Fibroblast of mammary gland (primary cell): ENCODE results near the gene SHB.

Experiments used
- DNase-seq: peaks from one replicate; pipeline ENCODE4 v3.0.0-alpha.2; 2010; ENCODE audit warnings: low read depth
- H3K4me3 ChIP-seq: 2 replicates; pipeline ENCODE4 v1.5.1; 2011; ENCODE audit warnings: low read depth, mild to moderate bottlenecking, low read length, moderate library complexity; ENCODE audit not compliant: control insufficient read depth
- TF ChIP-seq, protein P1 (sequence below): conservative IDR thresholded peaks from 2 replicates; pipeline ENCODE4 v1.5.1; 2011; ENCODE audit warnings: low read depth, low read length, inconsistent platforms; ENCODE audit not compliant: control insufficient read depth, insufficient read depth

SHB gene

DNA sequence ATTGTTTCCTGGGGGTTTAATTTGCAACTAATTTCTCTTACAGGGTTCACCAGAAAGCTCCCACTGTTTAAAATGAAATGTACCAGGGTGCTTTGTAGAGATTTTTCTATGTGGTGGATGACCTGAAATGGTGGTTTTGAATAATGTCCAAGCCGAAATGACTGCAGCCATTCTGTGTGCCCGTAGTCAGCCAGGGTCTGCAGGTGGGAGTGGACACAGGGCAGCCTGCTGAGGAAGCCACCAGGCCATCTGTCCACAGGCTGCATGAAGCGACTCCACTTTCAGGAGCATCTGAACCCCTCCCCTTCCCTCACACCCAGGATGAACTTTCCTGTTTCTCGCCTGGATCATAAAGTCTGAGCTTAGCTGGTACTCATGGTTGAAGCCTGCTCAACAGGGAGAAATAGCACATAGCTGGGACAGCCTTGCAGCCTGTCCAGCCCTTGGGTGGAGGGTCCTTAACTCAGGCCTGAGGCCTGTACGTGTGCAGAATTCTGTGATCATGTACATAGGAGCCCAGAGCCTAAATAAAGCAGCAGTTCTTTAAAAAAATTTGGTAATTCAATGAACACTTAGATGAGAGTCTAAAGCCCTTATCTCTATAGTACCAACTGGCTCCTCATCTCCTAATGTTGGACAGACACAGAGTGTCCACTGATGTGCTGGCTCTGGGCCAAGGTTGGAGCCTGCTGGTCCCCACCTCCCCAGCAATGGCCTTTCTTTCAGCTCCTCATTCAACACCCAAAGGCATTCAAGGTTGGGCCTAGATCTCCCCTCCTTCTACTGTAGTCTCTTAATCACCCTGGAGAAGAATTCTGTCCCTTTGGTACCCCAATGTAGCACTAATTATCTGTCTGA lies 72.8 kb downstream of the SHB start:
- H3K4me3 ChIP-seq: no peak overlapping the region
- TF ChIP-seq, protein P1, sequence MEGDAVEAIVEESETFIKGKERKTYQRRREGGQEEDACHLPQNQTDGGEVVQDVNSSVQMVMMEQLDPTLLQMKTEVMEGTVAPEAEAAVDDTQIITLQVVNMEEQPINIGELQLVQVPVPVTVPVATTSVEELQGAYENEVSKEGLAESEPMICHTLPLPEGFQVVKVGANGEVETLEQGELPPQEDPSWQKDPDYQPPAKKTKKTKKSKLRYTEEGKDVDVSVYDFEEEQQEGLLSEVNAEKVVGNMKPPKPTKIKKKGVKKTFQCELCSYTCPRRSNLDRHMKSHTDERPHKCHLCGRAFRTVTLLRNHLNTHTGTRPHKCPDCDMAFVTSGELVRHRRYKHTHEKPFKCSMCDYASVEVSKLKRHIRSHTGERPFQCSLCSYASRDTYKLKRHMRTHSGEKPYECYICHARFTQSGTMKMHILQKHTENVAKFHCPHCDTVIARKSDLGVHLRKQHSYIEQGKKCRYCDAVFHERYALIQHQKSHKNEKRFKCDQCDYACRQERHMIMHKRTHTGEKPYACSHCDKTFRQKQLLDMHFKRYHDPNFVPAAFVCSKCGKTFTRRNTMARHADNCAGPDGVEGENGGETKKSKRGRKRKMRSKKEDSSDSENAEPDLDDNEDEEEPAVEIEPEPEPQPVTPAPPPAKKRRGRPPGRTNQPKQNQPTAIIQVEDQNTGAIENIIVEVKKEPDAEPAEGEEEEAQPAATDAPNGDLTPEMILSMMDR: no peak
- no peak for DNase-seq

GRCh38 chr9:37995348-37995737 lies 73.7 kb downstream of the SHB start:
- no peak overlapping the region for H3K4me3 ChIP-seq
- DNase-seq: no peak
- TF ChIP-seq, protein P1: no peak

DNA sequence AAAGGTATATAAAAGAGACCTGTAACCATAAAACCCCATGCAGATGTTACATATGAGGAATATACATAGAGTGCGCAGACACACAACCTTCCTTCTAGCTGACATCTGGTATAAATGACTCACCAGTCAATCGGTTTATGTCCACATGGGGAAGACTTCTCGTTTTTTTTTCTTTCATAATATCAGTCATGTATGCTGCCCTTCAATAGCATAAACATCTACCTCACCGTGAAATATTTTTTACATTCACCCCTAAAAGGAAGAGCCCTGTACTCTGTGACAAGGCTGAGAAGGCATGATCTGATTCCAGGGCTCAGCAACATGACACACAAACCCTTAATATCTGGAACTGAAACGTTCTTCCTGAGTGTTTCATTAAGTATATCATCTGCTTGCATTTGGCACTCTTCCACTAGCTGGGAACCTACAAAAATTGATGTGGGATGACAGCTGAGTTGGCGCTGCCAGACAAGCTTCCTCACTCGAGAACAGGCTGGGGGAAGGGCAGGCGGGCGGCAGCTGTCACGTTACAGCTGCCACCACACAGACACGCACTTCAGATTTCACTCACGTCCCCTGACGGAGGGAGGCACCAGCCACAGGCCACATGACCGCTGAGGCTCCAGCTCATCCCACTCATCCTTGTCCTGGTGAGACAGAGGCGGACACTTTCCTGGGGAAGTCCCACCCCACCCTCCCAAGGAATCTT lies 74.2 kb downstream of the SHB start:
- peak; percentile 82 for DNase-seq
- TF ChIP-seq, protein P1: peak; percentile 6
- peak overlapping the region; percentile 21 for H3K4me3 ChIP-seq

- no peak overlapping the region for H3K4me3 ChIP-seq
- TF ChIP-seq, protein P1: no peak
- DNase-seq: no peak
These were observed 76.1 kb downstream of the SHB start for GRCh38 chr9:37992924-37993349.

DNA sequence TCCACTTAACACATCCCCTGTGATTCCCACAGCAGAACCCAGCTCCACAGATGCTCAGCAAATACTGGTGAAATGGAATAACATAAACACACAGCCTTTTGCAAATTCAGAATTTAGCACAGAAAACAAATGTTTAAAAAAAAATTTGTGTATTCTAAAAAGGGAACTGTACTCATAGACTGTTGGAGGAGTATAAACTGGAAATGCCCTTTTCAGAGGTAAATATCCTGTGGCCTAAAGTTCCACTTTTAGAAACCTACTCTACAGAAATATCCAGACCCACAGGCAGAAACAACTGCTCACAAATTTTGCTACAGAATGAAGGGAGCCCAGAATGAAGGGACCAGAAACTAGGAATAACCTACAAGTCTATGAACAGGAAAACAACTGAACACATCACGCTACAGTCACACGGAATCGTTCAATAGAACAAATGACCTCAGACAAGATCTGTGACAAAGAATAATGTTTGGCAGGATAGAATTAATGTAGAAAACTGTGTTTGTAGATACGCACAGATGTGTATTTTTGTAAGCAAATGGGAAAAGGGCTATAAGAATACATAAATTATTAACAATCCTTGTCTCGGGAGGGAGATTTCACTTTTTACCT lies 78.5 kb downstream of the SHB start:
- no peak for DNase-seq
- no peak overlapping the region for H3K4me3 ChIP-seq
- TF ChIP-seq, protein P1: no peak

- TF ChIP-seq, protein P1: no peak
- H3K4me3 ChIP-seq: no peak overlapping the region
- no peak for DNase-seq
These were observed 79.3 kb downstream of the SHB start for GRCh38 chr9:37989701-37990100.
